ENCODE data around the gene CLMP.

DNA sequence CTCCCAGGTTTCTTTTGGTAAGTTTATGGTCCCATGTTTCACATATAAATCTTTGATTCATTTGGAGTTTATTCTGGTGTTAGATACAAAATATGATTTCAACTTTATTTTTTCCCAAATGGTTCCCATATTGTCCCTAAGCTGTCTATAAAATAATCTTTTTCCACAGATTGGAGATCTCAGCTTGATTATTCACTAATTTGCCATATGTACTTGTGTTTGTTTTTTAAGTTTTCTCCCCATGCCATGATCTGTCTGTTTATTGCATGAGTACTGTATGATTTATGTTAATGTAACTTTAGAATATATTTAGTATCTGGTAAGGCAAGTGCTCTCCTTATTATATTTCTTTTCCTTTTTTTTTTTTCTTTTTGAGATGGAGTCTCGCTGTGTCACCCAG, 19.9 kb upstream of the CLMP start:
- TF ChIP-seq EZH2 (IDR thresholded peaks at IDR 0.05; ENCODE audit: borderline replicate concordance, low read depth, low read length), result no peak
- no peak for TF ChIP-seq GATA2 (CRISPR knock-in tag; IDR thresholded peaks at IDR 0.05)
- no peak for TF ChIP-seq BRF1 (IDR thresholded peaks at IDR 0.05; ENCODE audit: borderline replicate concordance, extremely low read depth, insufficient read length)
- TF ChIP-seq RBM15 (IDR thresholded peaks at IDR 0.05; ENCODE audit: insufficient read depth, low read length), result no peak
- no peak for TF ChIP-seq TCF7L2 (IDR thresholded peaks at IDR 0.05; ENCODE audit: low read depth, low read length)
- TF ChIP-seq POLR2A (conservative IDR thresholded peaks at IDR 0.05), result no peak
- TF ChIP-seq PHB (CRISPR knock-in tag; IDR thresholded peaks at IDR 0.05), result no peak
- TF ChIP-seq POLR2G (IDR thresholded peaks at IDR 0.05; ENCODE audit: low read depth, low read length), result no peak
- TF ChIP-seq HDAC8 (tag; IDR thresholded peaks at IDR 0.05), result no peak

All from K562 (cell line).